DND-41 (cell line): ENCODE data around the gene MORN4.
A peak's percentile ranks its signal among the peaks of the same experiment; 100 is the strongest.

Experiments used
- ATAC-seq: fragments of 200-7000 bp; cut with Tn5 transposase; 3 replicates; pipeline ENCODE4 v1.9.1; 2021; ENCODE audit warnings: low read depth; ENCODE audit not compliant: insufficient read depth
- DNase-seq: peaks from one replicate; pipeline ENCODE4 v3.0.0-alpha.2; 2020
- H2AFZ ChIP-seq: 2 replicates; pipeline ENCODE4 v1.6.0; 2012; ENCODE audit warnings: low read depth, low read length
- H3K27ac ChIP-seq: 2 replicates; pipeline ENCODE4 v1.5.1; 2012; ENCODE audit warnings: low read length, inconsistent platforms
- H3K27me3 ChIP-seq: fragments of 200-600 bp; sonication (generic); 2 replicates; pipeline ENCODE4 v1.6.0; 2012; ENCODE audit warnings: low read length, mild to moderate bottlenecking, inconsistent platforms; ENCODE audit not compliant: insufficient read depth, poor library complexity
- H3K36me3 ChIP-seq: 2 replicates; pipeline ENCODE4 v1.5.1; 2012; ENCODE audit warnings: low read length, inconsistent platforms; ENCODE audit not compliant: insufficient read depth
- H3K4me1 ChIP-seq: 2 replicates; pipeline ENCODE4 v1.5.1; 2012; ENCODE audit warnings: mild to moderate bottlenecking, low read length; ENCODE audit not compliant: insufficient read depth
- H3K4me2 ChIP-seq: 2 replicates; pipeline ENCODE4 v1.6.0; 2012; ENCODE audit warnings: mild to moderate bottlenecking, moderate library complexity, low read length, inconsistent platforms; ENCODE audit not compliant: insufficient read depth
- H3K4me3 ChIP-seq, 2 experiments: fragments of 200-600 bp in 1 of 2; shearing (Covaris generic) in 1 of 2; 2 replicates each; pipeline ENCODE4 v1.5.1; 2012 to 2016; ENCODE audit warnings: inconsistent platforms in 2 of 2, low read length in 2 of 2, mild to moderate bottlenecking in 2 of 2, low read depth in 1 of 2, moderate library complexity in 1 of 2
- H3K79me2 ChIP-seq: 2 replicates; pipeline ENCODE4 v1.6.0; 2012; ENCODE audit warnings: low read length, inconsistent platforms; ENCODE audit not compliant: insufficient read depth
- H3K9ac ChIP-seq: 2 replicates; pipeline ENCODE4 v1.6.0; 2012; ENCODE audit warnings: low read depth, mild to moderate bottlenecking, inconsistent platforms, low read length, moderate library complexity
- H3K9me3 ChIP-seq: 2 replicates; pipeline ENCODE4 v1.5.1; 2012; ENCODE audit warnings: low read length, moderate library complexity, mild to moderate bottlenecking, inconsistent platforms; ENCODE audit not compliant: insufficient read depth, severe bottlenecking
- H4K20me1 ChIP-seq: 2 replicates; pipeline ENCODE4 v1.6.0; 2012; ENCODE audit warnings: low read length; ENCODE audit not compliant: insufficient read depth
- CTCF ChIP-seq: IDR thresholded peaks from 2 replicates; pipeline ENCODE4 v1.5.1; 2012; ENCODE audit warnings: borderline replicate concordance, low read length, moderate library complexity, mild to moderate bottlenecking; ENCODE audit not compliant: poor library complexity, severe bottlenecking; ENCODE audit errors: extremely low read depth
- EZH2 ChIP-seq: IDR thresholded peaks from 3 replicates; pipeline ENCODE4 v1.6.1; 2012; ENCODE audit warnings: borderline replicate concordance, low read depth, mild to moderate bottlenecking, moderate library complexity, low read length, inconsistent platforms; ENCODE audit not compliant: severe bottlenecking

MORN4 gene

GRCh38 chr10:97659589-97659988 is 26.3 kb upstream of the MORN4 start:
- Histone ChIP-seq H4K20me1 (no peaks in the 10 kb centered on the region; the same call in 1 of the 2 replicates), H3K36me3 (peaks cover 73% of the 10 kb centered on the region), H3K4me1 (no peaks in the 10 kb centered on the region), H3K27ac (no peak overlapping the region), H3K79me2 (no peaks in the 10 kb centered on the region), H2AFZ (no peak overlapping the region), H3K4me2 (no peak overlapping the region), H3K9ac (no peak overlapping the region), H3K9me3 (no peaks in the 10 kb centered on the region), H3K27me3 (no peaks in the 10 kb centered on the region), H3K4me3 (no peak overlapping the region)
- TF ChIP-seq EZH2: no peak
- TF ChIP-seq CTCF: no peak
- ATAC-seq: no peak
- DNase-seq: no peak

- Histone ChIP-seq H3K4me2 (no peak overlapping the region), H2AFZ (no peak overlapping the region), H3K36me3 (peaks cover 76% of the 10 kb centered on the region), H3K4me1 (no peaks in the 10 kb centered on the region), H3K4me3 (no peak overlapping the region), H3K27ac (no peak overlapping the region), H3K79me2 (no peaks in the 10 kb centered on the region), H4K20me1 (no peaks in the 10 kb centered on the region; the same call in 1 of the 2 replicates), H3K9me3 (no peaks in the 10 kb centered on the region), H3K9ac (no peak overlapping the region), H3K27me3 (no peaks in the 10 kb centered on the region)
- DNase-seq: no peak
- ATAC-seq: peak; percentile 39; the same call in 1 of the 3 replicates
- no peak for TF ChIP-seq CTCF
- no peak for TF ChIP-seq EZH2
Measured at GRCh38 chr10:97656777-97657176, 23.5 kb upstream of the MORN4 start.

- H3K27ac ChIP-seq: no peak overlapping the region
Measured at GRCh38 chr10:97651773-97652172, 18.5 kb upstream of the MORN4 start.

More at GRCh38 chr10:97651773-97652172, 18.5 kb upstream of the MORN4 start:
- Histone ChIP-seq H2AFZ (no peak overlapping the region), H3K27me3 (no peaks in the 10 kb centered on the region), H3K4me2 (no peak overlapping the region), H4K20me1 (peaks cover 21% of the 10 kb centered on the region), H3K4me3 (no peak overlapping the region), H3K4me1 (peaks cover 7% of the 10 kb centered on the region), H3K79me2 (peaks cover 24% of the 10 kb centered on the region), H3K36me3 (peaks cover 77% of the 10 kb centered on the region), H3K9me3 (no peaks in the 10 kb centered on the region), H3K9ac (no peak overlapping the region)
- ATAC-seq (no peak), DNase-seq (no peak)
- TF ChIP-seq EZH2 (no peak), CTCF (no peak)
